CD4-positive, alpha-beta T cell treated with Interleukin-12 subunit alpha and Interleukin-12 subunit beta, for 1 hour (primary cell): ENCODE measurements around the gene CRMP1.

ENCODE experiments used
- DNase-seq: peaks from one replicate; pipeline ENCODE4 v3.0.0-alpha.2; 2020

Gene CRMP1

DNA sequence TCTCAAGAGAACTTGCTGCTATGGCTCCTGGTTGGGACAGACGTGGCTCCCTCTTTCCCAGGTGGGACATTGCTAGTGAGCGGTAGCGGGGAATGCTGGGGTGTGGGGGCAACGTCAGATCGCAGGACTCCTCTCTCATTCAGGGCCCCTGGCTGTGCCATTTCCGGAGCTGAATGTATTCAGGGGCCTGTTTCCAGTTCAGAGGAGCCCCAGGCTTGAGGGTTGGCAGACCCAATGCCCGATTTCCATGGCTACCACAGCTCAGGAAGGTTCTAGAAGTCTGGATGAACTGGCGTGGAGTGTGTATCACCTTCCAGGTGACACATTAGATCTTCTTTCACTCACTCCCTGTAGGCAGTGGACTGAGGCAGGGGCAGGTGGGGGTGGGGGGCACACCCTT, 26.2 kb upstream of the CRMP1 start:
- no peak for DNase-seq

DNA sequence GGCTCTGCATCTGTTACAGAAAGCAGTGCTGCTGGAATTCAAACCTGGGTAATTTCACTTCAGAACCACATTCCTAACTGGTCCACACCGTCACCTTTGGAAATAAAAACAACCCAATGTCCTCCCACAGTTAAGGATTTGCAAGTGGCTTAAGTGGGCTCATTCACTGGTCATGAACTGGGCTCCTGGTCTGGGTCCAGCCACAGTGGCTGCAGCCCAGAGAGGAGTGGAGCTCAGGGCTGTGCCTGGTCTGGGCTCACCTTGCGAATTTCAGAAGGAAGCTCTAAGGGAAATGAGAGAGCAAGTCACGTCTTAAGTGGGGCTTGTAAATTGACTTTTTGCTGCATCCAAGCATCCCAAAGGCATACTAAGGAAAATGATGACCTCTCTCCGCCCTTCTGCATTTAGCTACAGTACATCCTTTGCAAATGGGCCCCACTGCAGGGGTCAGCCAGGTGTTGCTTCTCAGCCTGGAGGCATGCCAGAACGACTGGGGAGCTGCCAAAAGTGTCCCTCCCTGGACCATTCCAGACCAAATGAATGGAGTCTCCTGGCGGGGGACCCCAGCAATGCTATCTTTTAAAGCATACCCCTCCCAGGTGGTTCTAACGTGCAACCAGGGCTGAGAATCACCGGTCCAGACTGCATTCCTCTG, 25.6 kb upstream of the CRMP1 start:
- no peak for DNase-seq

DNA sequence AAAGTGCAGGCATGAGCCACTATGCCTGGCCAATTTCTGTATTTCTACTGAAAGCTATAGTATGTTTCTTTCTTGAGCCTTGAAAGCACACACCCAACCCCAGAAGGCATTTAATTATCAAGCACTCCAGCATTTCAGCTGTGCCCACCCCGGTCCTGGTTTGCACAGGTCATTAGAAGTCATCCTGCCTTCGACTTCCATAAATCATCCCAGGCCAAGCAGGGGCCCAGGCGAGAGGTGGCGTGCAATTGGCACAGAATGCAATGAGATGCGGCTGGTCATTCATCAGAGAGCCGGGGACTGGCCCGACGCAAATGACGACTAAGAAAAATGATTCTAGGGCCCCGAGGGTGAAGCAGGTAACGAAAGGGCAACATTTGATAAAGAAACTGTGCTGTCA, 24.8 kb upstream of the CRMP1 start:
- DNase-seq: no peak

DNA sequence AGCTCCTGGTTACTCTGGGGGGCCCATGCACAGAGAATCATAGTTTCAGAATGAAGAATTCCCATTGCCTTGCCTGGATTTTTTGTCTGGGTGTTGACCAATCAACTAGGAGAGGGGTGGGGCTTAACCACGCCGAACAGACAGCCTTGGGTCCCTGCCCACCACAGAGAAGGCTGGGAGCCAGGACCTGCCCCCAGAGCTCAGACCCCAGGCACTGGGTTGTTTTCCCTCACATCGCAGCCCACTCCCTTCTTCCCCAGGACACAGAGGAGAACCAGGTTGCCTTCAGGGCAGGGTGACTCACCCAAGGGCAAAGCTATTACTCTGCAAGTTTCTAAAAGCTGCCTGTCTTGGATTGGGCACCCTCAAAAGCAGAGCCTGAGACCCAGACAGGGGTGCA, 23.3 kb upstream of the CRMP1 start:
- no peak for DNase-seq

DNA sequence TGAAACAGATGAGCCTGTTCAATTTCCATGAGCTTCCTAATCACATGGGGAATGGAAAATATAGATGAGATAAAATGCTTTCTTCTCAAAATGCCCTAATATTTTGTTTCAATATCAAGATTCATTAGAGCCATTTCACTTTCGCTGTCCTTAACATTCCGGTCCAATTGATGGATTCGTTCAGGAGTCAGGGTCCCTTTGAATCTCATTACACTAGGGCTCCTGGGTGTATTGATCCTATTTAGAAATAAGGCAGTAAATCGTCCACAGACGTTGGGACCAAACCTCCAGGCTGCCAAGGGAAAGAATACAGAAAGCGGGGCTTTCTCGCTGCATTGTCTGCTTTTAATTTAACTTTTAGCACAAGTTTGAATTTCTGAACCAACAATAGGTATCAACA, 20.6 kb upstream of the CRMP1 start:
- no peak for DNase-seq

DNA sequence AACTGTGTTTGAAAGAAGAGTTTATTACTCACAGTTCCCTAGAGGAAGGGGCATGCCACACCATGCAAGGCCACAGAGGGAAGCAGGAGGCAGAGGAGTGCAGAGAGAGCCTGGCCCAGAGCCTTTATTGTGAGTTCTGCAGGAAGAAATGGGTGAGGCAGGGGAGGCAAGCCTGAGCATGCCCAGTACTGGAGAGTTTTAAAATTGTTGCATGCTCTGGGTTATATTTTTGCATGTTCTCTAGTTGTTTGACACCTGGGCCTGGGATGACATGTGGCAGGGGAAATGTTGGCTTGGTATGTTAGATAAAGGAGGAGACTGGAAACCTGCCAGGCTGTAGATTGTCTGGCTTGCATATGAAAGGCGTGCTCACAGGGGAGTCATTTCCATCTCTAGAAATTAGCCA, 19.7 kb upstream of the CRMP1 start:
- no peak for DNase-seq

DNA sequence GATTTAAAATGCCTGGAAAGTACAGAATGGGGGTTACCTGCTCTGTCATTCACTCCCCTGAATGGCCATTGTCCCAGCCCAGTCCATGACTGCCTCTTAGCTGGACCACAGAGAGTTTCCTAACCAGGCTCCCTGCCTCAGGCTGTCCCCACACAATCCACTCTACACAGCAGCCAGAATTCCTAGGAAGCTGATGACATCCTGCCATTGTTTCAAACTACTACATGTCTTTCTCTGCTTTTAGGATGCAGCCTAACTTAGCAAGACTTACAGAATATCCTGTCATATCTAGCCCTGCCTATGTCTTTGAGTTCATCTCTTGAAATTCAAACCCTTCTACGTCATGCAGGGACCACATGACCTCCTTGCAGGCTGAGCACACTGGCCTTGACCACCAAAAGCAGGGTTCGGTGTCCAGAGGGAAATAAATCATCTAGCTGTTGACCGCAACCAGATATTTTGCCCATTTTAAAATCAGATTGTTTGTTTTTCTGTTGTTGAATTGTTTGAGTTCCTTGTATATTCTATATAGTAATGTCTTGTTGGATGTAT, 16.1 kb upstream of the CRMP1 start:
- DNase-seq: no peak

DNA sequence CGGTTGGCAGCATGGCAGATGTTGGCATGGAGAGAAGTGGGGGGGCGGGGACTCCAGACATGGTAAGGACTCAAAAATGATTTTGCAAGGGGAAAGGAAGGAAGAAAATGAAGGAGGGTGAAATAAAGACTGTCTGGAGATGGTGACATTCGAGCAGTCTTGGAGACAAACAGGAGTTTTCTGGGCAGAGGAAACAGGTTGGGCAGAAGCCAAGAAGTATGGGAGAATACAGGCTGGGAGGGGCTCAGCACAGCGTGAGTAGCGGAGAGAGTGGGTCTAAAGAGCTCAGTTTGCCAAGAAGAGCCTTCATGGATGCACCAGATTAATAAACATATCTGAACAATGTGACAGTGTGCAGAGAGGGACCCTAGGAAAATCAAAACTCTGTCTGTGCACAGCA, 13.3 kb upstream of the CRMP1 start:
- DNase-seq: no peak

DNA sequence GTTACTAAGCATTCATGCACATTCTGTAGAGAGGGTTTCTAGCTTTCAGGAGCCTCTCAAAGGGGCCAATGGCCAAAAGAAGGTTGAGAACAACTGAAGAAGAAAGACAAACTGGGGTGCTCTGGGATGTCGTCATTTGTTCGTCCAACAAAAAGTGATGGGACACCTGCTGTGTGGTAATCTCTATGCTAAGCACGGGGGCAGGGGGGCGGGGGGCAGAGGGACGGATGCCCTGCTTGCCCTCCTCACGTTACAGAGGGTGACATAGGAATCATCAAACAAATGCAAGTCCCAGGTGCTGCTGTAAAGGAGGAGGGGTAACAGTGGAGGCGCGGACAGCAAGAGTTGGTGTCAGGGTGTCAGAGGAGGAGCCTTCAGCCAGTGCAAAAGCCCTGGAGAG, 12.8 kb upstream of the CRMP1 start:
- DNase-seq: no peak

DNA sequence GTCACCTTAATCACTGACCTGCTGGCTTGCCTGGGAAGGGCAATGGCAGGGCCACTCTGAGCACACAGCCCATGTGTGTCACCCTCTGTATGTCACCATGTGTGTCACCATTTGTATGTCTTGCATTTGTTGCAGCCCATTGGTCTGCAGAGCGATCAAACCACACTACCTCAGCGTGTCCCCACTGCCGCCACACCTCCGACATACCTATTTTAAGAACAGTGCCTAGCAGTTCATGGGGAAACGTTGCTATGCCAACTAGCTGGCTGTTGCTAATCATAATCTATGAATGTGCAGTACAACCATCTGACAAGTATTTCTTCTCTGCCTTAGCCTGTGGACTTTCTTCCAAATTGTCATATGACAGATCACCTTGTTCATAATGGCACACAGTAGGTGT, 8.0 kb upstream of the CRMP1 start:
- DNase-seq: no peak

DNA sequence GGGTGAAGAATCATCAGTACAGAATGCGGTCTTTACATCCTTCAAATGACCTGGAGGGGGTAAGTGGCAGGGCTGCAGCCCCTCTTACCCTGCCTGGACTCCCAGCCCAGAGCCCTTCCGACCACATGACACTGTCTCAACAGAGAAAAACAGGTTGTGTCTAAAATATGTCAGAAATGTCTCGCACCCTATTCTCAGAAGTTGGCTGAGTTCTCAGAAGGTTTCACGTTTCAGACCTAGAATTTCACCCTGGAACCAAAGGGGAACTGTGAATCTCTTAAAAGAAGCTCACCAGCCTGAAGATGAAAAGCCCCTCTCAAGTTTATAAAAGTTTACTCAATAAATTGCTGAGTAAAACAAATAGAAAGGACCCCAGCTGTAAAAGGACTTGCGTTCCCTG, 7.0 kb upstream of the CRMP1 start:
- DNase-seq: no peak

DNA sequence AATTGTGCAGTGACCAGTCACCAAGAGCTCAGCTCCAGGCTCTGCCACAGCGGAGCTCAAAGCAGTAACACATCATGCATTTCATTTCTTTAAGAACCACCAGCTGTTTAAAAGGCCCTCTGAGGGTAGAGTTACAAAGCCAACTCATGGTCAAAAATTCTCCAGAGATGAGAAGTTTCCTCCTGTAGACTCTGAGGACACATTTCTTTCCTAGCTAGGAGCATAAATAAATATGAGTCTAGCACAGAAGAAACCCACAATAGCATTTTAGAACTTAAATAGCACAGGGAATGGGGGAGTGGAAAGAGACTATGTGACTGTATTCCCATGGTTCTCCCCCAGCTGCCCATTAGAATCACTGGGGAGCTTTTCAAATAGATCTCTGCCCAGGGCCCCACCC, 6.5 kb upstream of the CRMP1 start:
- DNase-seq: no peak

DNA sequence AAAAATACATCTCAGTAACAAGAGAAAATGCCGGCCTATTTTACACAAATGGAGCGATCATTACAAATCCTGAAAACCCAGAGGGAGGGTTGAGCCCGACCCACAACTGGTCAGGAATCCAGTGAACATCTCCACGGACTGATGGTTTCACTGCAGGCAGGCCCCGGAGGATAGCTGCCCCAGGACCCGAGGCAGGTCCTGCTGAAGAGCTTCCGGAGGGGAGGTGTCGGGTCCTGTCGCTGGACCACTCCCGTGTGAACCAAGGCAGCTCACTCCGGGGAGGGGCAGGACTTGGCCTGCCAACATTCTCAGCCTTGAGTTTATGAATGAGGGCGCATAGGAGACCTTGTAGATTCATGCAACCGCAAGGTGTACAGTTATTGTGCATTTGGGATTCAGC, 4.8 kb upstream of the CRMP1 start:
- DNase-seq: no peak

DNA sequence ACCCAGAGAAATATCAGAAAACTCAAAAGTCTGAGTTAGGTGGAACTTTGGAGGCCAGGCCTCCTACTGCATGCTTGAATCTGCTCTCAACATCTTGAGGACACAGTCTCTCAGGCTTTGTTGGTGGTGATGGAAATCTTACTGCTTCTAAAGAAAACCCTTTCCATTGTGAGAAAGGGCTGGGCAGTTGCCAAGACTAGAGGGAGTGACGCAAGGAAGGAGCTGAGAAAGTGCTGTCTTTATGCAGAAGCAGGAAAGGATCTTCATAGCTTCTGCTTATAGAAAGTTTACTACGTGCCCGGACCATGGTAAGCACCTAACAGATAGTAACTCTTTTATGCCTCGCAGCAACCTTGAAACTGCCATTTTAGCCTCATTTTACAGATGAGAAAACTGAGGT, 2.4 kb upstream of the CRMP1 start:
- DNase-seq: no peak

DNA sequence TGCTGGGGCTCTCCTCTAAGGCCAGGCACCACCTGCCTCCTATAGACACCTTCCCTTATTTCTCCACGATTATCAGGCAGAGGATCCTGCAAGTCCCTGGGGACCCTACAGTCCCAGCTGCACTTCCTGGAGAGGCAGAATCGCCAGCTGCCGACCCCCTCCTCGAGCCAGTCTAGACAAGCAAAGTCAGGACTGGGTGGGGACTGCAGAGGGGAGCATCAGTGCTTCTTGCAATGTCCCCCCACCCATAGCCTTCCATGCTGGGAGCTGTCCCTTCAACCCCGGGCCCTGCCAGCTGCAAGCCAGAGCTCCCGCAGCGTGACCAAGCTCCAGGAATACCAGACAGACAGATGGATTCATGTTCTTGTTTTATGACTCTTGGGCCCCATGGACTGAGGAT, 1.4 kb upstream of the CRMP1 start:
- no peak for DNase-seq

DNA sequence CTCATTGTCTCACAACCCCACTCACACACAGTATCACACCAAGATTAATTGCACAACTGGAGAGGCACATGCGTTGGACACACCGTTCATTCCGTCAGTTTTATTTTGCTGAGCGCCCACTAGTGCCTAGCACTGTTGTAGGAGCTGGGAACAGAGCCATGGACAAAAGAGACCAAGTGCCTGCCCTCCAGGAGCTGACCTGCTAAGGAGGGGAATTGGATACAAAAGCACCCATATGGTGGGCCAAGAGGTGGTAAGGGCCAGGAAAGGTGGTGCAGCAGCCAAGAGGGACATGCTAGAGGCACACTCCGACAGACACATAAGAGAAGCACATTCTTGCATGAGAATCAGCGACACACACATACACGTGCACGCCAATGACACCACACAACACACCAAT, 705 bp upstream of the CRMP1 start:
- no peak for DNase-seq

DNA sequence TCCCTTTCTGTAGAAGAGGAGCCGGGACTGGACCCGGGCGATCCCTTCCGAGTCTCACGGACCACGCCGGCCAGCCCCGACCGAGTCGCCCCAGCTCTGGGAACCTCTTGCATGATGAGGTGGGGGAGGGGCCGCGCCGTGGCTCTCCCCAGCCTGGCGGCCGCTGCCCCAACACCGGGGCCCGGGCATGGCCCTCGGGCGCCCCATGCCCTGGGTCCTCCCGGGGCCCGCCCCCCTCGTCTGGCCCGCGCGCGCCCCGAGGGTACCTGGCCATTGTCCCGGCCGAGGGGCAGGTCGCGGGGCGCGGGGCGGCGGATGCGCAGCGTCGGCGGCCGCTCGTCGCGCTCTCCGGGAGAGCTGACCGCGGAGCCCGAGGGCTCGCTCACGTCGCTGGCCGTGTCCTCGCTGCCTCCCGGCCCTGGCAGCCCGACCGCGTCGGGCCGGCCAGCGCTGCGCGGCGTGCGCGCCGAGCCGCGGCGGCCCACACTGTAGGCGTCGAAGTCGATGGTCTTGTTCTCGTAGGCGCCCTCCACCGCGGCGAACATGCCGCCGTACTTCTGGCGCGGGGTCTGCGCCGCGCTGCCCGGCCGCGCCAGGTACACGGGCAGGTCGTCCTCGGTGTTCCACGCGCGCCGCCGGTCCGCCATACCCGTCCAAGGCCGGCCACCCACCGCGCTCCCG, 423 bp downstream of the CRMP1 start:
- DNase-seq: no peak

DNA sequence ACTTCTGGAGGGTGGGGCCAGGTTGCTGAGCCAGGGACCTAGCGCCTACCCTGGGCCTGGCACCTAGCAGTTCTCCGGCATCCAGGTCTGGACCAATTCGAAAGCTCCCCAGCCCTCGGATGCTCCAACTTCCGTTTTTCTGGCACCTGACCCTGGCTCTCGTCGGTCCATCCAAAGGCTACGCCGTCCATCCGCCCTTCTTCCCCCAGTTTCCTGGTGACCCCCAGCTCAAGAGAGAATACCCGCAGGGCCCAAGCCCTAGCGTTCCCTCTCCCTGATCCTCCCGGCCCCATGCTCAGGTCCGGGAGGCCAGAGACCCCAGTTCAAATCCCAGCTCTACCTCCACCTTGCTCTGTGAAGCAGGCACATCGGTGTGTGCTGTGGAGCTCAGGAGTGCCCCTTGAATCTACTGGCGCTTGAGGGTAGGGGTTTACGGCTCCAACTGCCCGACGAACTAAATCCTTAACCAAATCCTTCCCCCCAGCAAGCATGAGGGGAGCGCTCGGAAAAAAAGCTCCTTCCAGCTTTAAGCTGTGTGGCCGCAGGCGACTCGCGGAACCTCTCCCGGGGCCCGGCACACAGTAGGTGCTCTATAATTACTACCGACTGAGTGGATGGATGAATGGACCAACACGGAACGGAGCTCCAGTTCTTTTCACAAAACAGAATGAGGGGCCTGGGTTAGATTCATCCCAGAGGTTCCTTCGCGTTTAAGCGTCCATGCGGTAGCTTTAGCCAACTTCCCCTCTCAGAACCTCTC, 1.1 kb downstream of the CRMP1 start:
- DNase-seq: no peak

DNA sequence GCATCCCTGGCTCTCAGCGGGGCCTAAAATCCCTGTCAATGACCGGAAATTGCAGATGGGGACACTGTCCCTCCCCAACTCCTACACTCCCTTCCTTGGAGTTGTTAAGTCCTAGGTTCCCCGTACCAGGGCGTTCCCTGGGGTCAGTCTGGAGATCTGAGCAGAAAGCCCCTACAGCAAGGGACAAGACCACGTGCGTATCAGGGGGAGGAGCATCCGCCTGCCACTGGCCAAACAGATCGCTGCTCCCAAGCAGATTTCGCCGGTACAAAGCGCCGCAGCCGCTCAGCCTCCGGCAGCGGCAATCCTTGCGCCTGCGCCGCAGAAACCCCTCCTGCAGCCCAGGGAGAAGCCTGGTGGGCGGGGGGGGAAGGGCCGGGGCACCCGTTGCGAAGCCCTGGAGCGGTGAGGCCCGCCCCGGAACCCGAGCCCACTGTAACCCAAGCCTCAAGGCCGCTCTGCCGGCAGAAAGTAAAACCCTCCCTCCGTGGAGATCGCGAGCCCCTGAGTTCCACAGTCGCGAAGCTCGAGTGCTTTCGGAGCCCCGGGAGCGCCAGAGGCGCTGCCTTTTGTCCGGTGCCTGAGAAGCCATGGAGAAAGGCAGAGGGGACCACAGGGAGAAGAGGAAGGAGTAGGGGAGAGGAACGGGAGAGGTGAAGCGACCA, 2.7 kb downstream of the CRMP1 start:
- no peak for DNase-seq

DNA sequence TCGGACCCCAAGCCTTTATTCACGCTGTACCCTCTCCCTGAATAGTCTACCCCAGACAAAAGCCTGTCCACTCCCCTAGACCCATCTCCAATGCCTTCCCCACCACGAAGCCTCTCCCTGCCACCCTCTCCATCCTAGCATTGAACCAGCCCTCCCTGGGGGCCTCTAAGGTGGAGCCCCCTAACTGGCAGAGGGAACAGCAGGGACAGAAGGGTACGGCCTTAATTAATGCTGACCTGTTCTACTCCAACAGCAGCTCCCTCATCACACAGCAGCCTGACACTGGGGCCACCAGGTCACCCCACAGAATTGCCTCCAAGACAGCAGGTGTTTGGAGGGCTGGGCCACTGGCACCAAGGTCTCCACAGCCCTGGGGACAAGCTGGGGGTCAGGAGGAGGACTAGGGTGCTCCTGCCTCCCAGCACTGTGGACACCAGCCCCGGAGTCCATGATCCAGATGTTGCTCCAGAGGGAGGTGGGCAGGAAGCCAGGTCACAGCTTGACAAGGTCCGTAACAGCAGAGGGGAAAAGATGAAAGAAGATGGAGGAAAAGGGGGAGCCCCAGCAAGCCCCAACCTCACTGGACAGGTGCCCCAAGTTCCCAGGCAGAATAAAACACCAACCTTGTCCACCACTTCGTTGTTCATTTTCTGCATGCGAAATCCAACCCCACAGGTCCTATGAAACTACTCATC, 3.7 kb downstream of the CRMP1 start:
- DNase-seq: no peak

DNA sequence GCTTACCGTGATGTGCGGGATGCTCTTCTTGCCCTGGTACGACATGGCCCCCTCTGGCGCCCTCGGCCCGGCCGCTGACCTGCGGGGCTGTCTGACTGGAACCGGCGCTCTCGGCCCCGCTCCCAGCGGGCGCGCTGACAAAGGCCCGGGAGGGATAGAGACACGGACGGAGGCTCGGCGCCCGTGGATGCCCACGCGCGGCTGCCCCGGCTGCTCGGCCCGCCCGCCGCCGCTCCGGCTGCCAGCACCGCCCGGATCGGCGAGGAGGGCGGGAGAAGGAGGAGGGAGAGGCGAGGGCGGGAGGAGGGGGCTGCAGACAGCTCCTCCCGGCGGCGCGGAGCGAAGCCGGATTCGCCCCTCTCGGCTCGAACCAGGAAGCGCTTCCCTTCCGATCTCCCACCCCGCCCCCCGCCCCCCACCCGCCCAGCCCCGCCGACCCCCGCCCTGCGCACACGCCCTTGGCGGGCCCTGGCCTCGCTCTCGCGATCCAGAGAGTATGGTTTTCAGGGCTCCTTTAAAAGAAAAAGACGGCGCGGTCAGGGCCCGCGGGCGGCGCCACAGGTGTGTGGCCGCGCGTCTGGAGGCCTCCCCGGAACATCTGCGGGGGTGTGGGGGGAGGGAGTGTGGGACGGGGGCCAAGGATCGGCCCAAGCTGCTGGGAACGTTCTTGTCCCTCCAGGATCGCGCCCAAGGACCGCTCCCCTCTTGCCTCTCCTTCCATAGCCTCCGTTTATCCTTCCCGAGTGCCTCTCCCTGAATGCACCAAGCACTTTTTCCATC, 4.5 kb downstream of the CRMP1 start:
- DNase-seq: no peak
